HAP-1 (cell line): ENCODE results near the gene UBLCP1.
A peak's percentile ranks its signal among the peaks of the same experiment; 100 is the strongest.
"Not testable (repeated sequence)": the region's sequence is repeated elsewhere in the genome, so short reads cannot be mapped to it uniquely, and the experiment has no call there.

Source experiments
- DNase-seq, 2 experiments: peaks; one replicate each; pipeline ENCODE4 v3.0.0-alpha.2; 2016 to 2020; ENCODE audit warnings: low spot score in 2 of 2
- H3K27me3 ChIP-seq: fragments of 250-450 bp; sonication (Bioruptor Pico); 2 replicates; pipeline ENCODE4 v1.5.1; 2020; ENCODE audit warnings: low read depth, mild to moderate bottlenecking, moderate library complexity
- H3K36me3 ChIP-seq: fragments of 250-450 bp; sonication (Bioruptor Pico); replicated peaks from 2 replicates; pipeline ENCODE4 v1.5.1; 2020; ENCODE audit warnings: mild to moderate bottlenecking
- H3K4me1 ChIP-seq: fragments of 250-450 bp; sonication (Bioruptor Pico); 2 replicates; pipeline ENCODE4 v1.5.1; 2020; ENCODE audit warnings: mild to moderate bottlenecking
- H3K4me3 ChIP-seq: fragments of 250-450 bp; sonication (Bioruptor Pico); 2 replicates; pipeline ENCODE4 v1.5.1; 2020; ENCODE audit warnings: mild to moderate bottlenecking, moderate library complexity
- H3K9me3 ChIP-seq: fragments of 250-450 bp; sonication (Bioruptor Pico); 2 replicates; pipeline ENCODE4 v1.5.1; 2020; ENCODE audit warnings: mild to moderate bottlenecking, moderate library complexity
- in situ Hi-C: fragments of 300-500 bp; cut with MboI; formaldehyde crosslinking; loops from 3 replicates; pipeline ENCODE4 v1.14.3; 2020; ENCODE audit warnings: low sequenced_read_pairs, inconsistent platforms, mixed read lengths

Gene UBLCP1

DNA sequence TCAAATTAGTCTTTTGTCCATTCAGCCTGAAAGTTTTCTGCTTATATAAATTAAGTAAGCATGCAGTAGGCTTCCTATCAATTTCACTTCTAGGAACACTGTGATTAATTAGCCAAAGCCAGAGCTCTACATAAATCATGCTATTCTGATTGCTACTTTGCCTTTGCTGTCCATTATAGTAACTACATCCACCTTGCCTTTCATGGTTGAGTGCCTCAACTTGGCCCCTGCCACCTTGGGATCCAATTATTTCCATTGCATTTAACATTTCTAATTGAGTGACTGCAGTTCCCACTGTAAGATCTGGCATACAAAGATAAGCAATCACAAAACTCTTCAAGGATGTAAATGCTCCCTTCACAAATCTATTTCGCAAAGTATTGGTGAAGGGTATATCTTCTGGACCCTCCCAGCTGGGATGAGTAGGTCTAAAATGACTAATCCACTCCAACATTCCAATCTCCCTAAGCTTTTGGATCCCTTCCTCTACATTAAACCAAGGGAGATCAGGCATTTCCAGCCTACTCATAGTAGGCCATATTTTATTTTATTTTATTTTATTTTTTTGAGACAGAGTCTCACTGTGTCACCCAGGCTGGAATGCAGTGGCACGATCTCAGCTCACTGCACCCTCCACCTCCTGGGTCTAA is 27.1 kb upstream of the UBLCP1 start:
- in situ Hi-C loops, DNase-seq, H3K4me3 ChIP-seq, H3K36me3 ChIP-seq, H3K9me3 ChIP-seq, H3K4me1 ChIP-seq, H3K27me3 ChIP-seq: not testable (repeated sequence)

DNA sequence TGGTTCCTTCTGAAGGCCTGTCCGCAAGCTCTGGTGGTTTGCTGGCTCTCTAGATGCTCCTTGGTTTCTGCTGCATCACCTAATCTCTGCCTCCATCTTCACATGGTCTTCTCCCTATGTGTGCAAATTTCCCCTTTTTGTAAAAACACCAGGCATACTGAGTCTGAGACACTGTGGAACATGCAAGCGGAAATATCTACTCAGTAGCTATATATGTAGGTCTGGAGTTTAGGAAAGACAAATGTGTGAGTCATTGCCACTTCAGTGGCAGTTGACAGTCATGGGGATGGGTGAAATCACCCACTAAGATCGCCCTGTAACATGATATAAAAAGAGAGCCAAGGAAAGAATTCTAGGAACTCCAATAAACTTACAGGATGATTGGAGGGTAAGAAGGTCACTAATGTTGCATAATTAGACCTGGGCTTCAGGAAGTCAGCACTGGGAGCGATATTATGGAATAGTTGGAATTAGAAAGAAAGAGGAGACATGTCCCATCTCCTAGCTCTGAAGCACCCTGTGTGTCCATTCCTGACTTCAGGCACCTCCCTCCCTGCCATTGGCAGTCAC is 22.7 kb upstream of the UBLCP1 start:
- DNase-seq, result no peak
- Histone ChIP-seq H3K27me3 (no peaks in the 10 kb centered on the region), H3K36me3 (no peaks in the 10 kb centered on the region), H3K9me3 (no peaks in the 10 kb centered on the region), H3K4me1 (peaks cover 6% of the 10 kb centered on the region), H3K4me3 (no peak overlapping the region)
- in situ Hi-C loops, result no loop called here

GRCh38 chr5:159241946-159242552 is 21.0 kb upstream of the UBLCP1 start:
- in situ Hi-C loops, result no loop called here
- Histone ChIP-seq H3K9me3 (no peaks in the 10 kb centered on the region), H3K4me3 (no peak overlapping the region), H3K36me3 (no peaks in the 10 kb centered on the region), H3K4me1 (peaks cover 6% of the 10 kb centered on the region), H3K27me3 (no peaks in the 10 kb centered on the region)
- no peak for DNase-seq

- H3K4me3 ChIP-seq, result no peak overlapping the region
- no peak for DNase-seq
- in situ Hi-C loops, result no loop called here
- H3K36me3 ChIP-seq, result no peaks in the 10 kb centered on the region
- H3K27me3 ChIP-seq, result no peaks in the 10 kb centered on the region
- H3K4me1 ChIP-seq, result peaks cover 6% of the 10 kb centered on the region
- H3K9me3 ChIP-seq, result no peaks in the 10 kb centered on the region
These were observed 20.4 kb upstream of the UBLCP1 start for GRCh38 chr5:159242656-159243055.

- DNase-seq, result no peak
- Histone ChIP-seq H3K4me1 (peaks cover 6% of the 10 kb centered on the region), H3K4me3 (no peak overlapping the region), H3K27me3 (no peaks in the 10 kb centered on the region), H3K9me3 (no peaks in the 10 kb centered on the region), H3K36me3 (no peaks in the 10 kb centered on the region)
- in situ Hi-C loops, result no loop called here
These were observed 19.7 kb upstream of the UBLCP1 start for GRCh38 chr5:159243385-159243784.

DNA sequence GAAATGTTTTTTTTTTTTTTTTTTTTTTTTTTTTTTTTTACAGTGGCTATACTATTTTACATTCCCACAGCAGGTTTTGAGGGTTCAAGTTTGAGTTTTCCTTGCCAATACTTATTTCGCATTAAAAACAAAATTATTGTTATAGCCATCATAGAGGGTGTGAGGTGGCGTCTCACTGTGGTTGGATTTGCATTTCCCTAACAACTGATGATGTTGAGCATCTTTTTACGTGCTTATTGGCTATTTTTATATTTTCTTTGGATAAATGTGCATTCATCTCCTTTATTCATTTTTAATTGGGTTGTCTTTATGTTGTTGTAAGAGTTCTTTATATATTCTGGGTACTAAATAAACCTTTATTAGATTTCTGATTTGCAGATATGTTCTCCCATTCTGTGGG is 18.9 kb upstream of the UBLCP1 start:
- no peaks in the 10 kb centered on the region for H3K27me3 ChIP-seq
- no peak overlapping the region for H3K4me3 ChIP-seq
- H3K4me1 ChIP-seq, result peaks cover 6% of the 10 kb centered on the region
- H3K36me3 ChIP-seq, result no peaks in the 10 kb centered on the region
- no peak for DNase-seq
- in situ Hi-C loops, result no loop called here
- H3K9me3 ChIP-seq, result no peaks in the 10 kb centered on the region

DNA sequence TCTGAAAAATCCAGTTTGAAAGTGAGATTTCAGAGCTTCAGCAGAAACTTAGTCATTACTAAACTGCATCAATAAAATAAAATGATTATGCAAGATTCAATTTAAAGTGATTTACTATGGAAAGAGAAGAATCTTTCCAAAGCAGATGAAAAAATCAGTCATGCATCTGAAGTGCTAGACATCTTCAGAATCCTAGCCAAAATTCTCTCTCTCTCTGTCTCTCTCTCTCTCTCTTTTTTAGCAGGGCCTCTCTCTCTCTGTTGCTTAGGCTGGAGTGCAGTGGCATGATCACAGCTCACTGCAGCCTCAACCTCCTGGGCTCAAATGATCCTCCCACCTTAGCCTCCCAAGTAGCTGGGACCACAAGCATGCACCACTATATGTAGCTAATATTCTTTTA is 18.2 kb upstream of the UBLCP1 start:
- Histone ChIP-seq H3K9me3 (no peaks in the 10 kb centered on the region), H3K27me3 (no peaks in the 10 kb centered on the region), H3K36me3 (no peaks in the 10 kb centered on the region), H3K4me1 (peaks cover 6% of the 10 kb centered on the region), H3K4me3 (no peak overlapping the region)
- DNase-seq, result no peak
- in situ Hi-C loops, result no loop called here

- no peak for DNase-seq
- no peak overlapping the region for H3K4me3 ChIP-seq
- in situ Hi-C loops, result no loop called here
- H3K36me3 ChIP-seq, result no peaks in the 10 kb centered on the region
- H3K27me3 ChIP-seq, result no peaks in the 10 kb centered on the region
- no peaks in the 10 kb centered on the region for H3K9me3 ChIP-seq
- H3K4me1 ChIP-seq, result peaks cover 6% of the 10 kb centered on the region
These were observed 13.9 kb upstream of the UBLCP1 start for GRCh38 chr5:159249158-159249557.

GRCh38 chr5:159252195-159252594 is 10.9 kb upstream of the UBLCP1 start:
- no peak for DNase-seq
- Histone ChIP-seq H3K4me3 (no peak overlapping the region), H3K9me3 (no peaks in the 10 kb centered on the region), H3K36me3 (no peaks in the 10 kb centered on the region), H3K27me3 (no peaks in the 10 kb centered on the region), H3K4me1 (no peaks in the 10 kb centered on the region; the same call in 1 of the 2 replicates)
- in situ Hi-C loops, result no loop called here

DNA sequence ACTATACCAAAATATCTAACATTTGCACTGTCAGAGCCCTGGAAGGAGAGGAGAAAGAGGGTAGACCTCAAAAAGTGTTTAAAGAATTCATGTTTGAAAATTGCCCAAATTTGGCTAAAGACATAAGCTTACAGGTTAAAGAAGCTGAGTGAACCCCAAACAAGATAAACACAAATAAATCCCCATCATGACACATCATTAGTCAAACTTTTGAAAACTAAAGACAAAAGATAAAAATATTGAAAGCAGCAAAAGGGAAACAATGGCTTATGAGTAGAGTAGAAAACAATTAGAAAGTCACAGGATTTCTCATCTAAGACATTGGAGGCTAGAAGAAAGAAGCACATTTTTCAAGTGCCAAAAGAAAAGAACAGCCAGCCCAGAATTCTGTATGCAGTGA is 6.1 kb upstream of the UBLCP1 start:
- in situ Hi-C loops, result no loop called here
- Histone ChIP-seq H3K36me3 (no peaks in the 10 kb centered on the region), H3K4me1 (peaks cover 7% of the 10 kb centered on the region), H3K9me3 (no peaks in the 10 kb centered on the region), H3K27me3 (no peaks in the 10 kb centered on the region), H3K4me3 (no peak overlapping the region)
- no peak for DNase-seq

DNA sequence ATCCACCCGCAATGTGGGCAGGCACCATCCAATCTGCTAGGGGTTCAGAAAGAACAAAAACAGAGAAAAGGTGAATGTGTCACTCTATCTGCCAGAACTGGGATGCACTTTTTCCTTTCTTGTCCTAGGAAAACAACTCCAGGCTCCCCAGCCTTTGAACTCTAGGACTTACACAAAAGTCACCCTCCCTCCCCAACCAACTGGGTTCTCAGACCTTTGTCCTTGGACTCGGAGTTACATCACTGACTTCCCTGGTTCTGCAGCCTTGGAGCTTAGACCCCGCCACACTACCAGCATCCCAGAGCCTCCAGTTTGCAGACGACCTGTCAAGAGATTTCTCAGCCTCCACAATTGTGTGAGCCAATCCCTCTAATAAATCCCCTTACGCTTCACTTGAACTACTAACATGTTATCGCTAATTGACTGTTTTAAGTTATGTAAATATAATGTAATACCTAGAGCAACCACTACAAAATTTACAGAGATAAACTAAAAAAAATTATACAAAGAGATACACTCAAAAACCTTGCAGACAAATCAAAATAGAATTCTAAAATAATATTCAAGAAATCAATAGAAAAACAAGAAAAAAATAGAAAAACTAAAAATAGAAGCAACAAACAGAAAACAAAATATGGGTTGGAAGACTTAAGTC is 5.3 kb upstream of the UBLCP1 start:
- no peak for DNase-seq
- in situ Hi-C loops, result no loop called here
- no peaks in the 10 kb centered on the region for H3K9me3 ChIP-seq
- no peaks in the 10 kb centered on the region for H3K27me3 ChIP-seq
- H3K4me1 ChIP-seq, result peaks cover 13% of the 10 kb centered on the region
- no peaks in the 10 kb centered on the region for H3K36me3 ChIP-seq
- no peak overlapping the region for H3K4me3 ChIP-seq

- in situ Hi-C loops, result no loop called here
- H3K4me3 ChIP-seq, result no peak overlapping the region
- H3K36me3 ChIP-seq, result no peaks in the 10 kb centered on the region
- H3K27me3 ChIP-seq, result no peaks in the 10 kb centered on the region
- peak; percentile 48 to 84 for DNase-seq
- no peaks in the 10 kb centered on the region for H3K9me3 ChIP-seq
- peaks cover 13% of the 10 kb centered on the region for H3K4me1 ChIP-seq
These were observed 4.7 kb upstream of the UBLCP1 start for GRCh38 chr5:159258361-159258760.

- not testable (repeated sequence) for DNase-seq, H3K27me3 ChIP-seq, H3K9me3 ChIP-seq, H3K36me3 ChIP-seq, H3K4me3 ChIP-seq
- peaks cover 19% of the 10 kb centered on the region for H3K4me1 ChIP-seq
- in situ Hi-C loops, result loop anchor here (10.0 kb wide), 1 partner anchor 55 kb away; the partner anchor contains the start of gene RNF145
These were observed 2.9 kb upstream of the UBLCP1 start for GRCh38 chr5:159260212-159260611.

DNA sequence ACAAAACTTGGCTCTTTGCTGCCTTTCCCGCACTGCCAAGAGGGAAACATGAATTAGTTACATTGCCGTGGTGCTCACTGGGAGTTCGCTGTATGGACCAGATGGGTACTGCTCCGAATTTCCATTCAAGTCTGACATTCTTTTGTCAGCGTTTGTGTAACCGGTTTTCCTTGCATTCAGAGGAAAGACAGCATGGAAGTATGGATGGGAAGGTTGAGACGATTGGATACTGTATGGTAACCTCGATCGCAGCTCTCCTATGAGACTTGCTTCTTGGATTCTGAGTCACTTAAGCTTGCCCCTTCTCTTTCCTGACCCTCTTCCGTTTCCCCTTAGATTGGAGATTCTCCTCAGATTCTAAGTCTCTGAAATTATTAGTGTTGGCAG is 625 bp upstream of the UBLCP1 start:
- no peaks in the 10 kb centered on the region for H3K9me3 ChIP-seq
- in situ Hi-C loops, result loop anchor here (10.0 kb wide), 1 partner anchor 58 kb away; the partner anchor contains the start of gene RNF145
- H3K4me3 ChIP-seq, result peak overlapping the region; percentile 89
- H3K27me3 ChIP-seq, result no peaks in the 10 kb centered on the region
- no peak for DNase-seq
- no peaks in the 10 kb centered on the region for H3K36me3 ChIP-seq
- H3K4me1 ChIP-seq, result peaks cover 19% of the 10 kb centered on the region
